Mucosa of descending colon (tissue), 3 donors: Measurements from ENCODE around the gene WDR70. TPM values are rescaled to one million over a fixed set of nuclear protein-coding genes. Genes with fewer than 3 reads are reported as not detected.
"Not testable (repeated sequence)": the region's sequence is repeated elsewhere in the genome, so short reads cannot be mapped to it uniquely, and the experiment has no call there.

Experiments
- ATAC-seq: fragments of 200-7000 bp; cut with Tn5 transposase; one replicate; pipeline ENCODE4 v1.9.1; 2020; ENCODE audit warnings: mild to moderate bottlenecking, moderate library complexity
- DNase-seq, 3 donors: peaks; one replicate each; pipeline ENCODE4 v3.0.0-alpha.2; 2020
- H3K36me3 ChIP-seq: fragments of 200-600 bp; one replicate; pipeline ENCODE4 v1.8.0; 2021; ENCODE audit warnings: low read depth, mild to moderate bottlenecking
- H3K4me1 ChIP-seq: fragments of 200-600 bp; one replicate; pipeline ENCODE4 v1.8.0; 2021; ENCODE audit warnings: low read depth, mild to moderate bottlenecking
- H3K4me3 ChIP-seq: fragments of 200-600 bp; one replicate; pipeline ENCODE4 v1.8.0; 2021; ENCODE audit warnings: mild to moderate bottlenecking
- H3K9me3 ChIP-seq: fragments of 200-600 bp; one replicate; pipeline ENCODE4 v1.8.0; 2021; ENCODE audit warnings: mild to moderate bottlenecking
- intact Hi-C, 2 donors: fragments of 100-400 bp; cut with DNase I in 1 of 2; cut with micrococcal nuclease in 1 of 2; formaldehyde crosslinking; loops; one replicate each; pipeline versions ENCODE4 v1.11.0 to v1.11.1; 2022; cut with DNase I, micrococcal nuclease
- total RNA-seq, 3 donors: library from RNA; stranded (reverse); fragmentation: NEBNext Ultra II Directional in 2 of 3; extraction: Animal tissue kit (Norgen Biotek cat#: 25700) in 2 of 3; gene quantifications; one replicate each; pipeline versions ENCODE4 v1.2.1 to v1.2.4, GENCODE V29; 2021 to 2023
- TF ChIP-seq, protein P1 (sequence below): fragments of 200-600 bp; IDR thresholded peaks from one replicate; pipeline ENCODE4 v1.8.0; 2022; ENCODE audit warnings: antibody characterized with exemption, mild to moderate bottlenecking
- donor health status: DM: no; HTN: no; CAD: no; lungs with moderate emphysema.
- donor health status: DM: no; HTN: no; CAD: no.
- donor health status: DM: no; HTN: yes; CAD: no.

WDR70 gene
- total RNA-seq, 3 donors from 2014 or later = 19.5 to 42.5 (median 38.0) TPM

DNA sequence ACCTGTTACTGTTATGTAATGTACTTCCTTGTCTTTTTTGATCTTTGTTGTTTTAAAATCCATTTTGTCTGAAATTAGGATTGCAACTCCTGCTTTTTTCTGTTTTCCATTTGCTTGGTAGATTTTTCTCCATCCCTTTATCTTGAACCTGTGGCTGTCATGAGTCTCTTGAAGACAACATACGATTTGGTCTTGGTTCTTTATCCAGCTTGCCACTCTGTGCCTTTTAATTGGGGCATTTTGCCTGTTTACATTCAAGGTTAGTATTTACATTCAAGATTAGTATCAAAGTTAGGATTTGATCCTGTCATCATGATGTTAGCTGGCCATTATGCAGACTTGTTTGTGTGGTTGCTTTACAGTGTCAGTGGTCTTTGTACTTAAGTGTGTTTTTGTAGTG lies 304.0 kb downstream of the WDR70 start:
- ATAC-seq (no peak), DNase-seq (no peak)
- H3K4me1 ChIP-seq = no peaks in the 10 kb centered on the region
- intact Hi-C loops = no loop called here
- H3K4me3 ChIP-seq = no peak overlapping the region
- no peaks in the 10 kb centered on the region for H3K36me3 ChIP-seq
- TF ChIP-seq, protein P1, sequence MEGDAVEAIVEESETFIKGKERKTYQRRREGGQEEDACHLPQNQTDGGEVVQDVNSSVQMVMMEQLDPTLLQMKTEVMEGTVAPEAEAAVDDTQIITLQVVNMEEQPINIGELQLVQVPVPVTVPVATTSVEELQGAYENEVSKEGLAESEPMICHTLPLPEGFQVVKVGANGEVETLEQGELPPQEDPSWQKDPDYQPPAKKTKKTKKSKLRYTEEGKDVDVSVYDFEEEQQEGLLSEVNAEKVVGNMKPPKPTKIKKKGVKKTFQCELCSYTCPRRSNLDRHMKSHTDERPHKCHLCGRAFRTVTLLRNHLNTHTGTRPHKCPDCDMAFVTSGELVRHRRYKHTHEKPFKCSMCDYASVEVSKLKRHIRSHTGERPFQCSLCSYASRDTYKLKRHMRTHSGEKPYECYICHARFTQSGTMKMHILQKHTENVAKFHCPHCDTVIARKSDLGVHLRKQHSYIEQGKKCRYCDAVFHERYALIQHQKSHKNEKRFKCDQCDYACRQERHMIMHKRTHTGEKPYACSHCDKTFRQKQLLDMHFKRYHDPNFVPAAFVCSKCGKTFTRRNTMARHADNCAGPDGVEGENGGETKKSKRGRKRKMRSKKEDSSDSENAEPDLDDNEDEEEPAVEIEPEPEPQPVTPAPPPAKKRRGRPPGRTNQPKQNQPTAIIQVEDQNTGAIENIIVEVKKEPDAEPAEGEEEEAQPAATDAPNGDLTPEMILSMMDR = no peak
- no peaks in the 10 kb centered on the region for H3K9me3 ChIP-seq

DNA sequence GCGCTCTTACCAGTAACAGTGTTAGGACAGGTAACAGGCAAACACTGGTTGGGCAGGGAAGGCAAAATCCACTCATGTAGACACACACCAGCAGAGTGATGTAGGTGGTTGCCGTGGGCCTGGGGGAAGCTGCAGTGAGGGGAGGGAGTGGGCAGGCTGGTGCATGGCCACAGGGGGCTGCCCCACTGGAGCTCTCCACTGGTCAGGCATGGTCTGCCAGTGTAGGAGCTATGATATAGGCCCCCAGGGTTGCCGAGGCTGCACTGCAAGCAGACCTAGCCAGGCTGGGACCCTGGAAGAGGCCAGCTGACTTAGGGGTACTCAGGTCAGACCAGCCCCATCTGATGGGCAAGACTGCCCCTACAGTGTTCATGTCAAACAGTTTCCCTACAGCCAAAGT lies 306.1 kb downstream of the WDR70 start:
- H3K4me1 ChIP-seq = no peaks in the 10 kb centered on the region
- TF ChIP-seq, protein P1 = no peak
- no peak for DNase-seq
- H3K9me3 ChIP-seq = no peaks in the 10 kb centered on the region
- H3K36me3 ChIP-seq = no peaks in the 10 kb centered on the region
- H3K4me3 ChIP-seq = no peak overlapping the region
- no peak for ATAC-seq
- intact Hi-C loops = no loop called here

DNA sequence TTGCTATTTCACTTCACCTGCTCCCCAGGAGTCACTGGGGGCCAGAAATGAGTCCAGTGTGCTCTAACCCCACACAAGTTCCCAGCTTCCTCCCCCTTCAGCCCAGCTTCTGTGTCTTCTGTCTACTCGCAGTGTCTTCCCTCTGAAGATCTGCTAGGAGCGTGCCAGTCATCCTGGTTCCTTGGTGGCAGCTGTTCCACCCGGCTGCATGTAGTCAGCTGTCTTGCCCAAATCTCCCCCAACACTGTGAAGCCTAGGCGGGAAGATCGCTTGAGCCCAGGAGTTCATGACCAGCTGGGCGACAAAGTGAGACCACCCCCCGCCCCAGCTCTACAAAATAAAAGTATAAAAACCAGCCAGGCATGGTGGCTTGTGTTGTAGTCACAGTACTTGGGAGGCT lies 306.7 kb downstream of the WDR70 start:
- no peak overlapping the region for H3K4me3 ChIP-seq
- intact Hi-C loops = no loop called here
- no peaks in the 10 kb centered on the region for H3K9me3 ChIP-seq
- ATAC-seq = no peak
- H3K36me3 ChIP-seq = no peaks in the 10 kb centered on the region
- DNase-seq = no peak
- TF ChIP-seq, protein P1 = no peak
- H3K4me1 ChIP-seq = no peaks in the 10 kb centered on the region

DNA sequence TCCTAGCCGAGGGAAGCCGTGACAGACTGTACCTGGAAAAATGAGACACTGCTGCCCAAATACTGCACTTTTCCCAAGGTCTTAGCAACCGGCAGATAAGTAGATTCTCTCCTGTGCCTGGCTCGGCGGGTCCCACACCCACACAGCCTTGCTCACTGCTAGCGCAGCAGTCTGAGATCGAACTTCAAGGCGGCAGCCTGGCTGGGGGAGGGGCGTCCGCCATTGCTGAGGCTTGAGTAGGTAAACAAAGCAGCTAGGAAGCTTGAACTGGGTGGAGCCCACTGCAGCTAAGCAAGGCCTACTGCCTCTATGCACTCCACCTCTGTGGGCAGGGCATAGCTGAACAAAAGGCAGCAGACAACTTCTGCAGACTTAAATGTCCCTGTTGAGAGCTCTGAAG lies 309.8 kb downstream of the WDR70 start:
- ATAC-seq, H3K9me3 ChIP-seq, intact Hi-C loops, DNase-seq, H3K4me1 ChIP-seq, H3K36me3 ChIP-seq, H3K4me3 ChIP-seq: not testable (repeated sequence)

DNA sequence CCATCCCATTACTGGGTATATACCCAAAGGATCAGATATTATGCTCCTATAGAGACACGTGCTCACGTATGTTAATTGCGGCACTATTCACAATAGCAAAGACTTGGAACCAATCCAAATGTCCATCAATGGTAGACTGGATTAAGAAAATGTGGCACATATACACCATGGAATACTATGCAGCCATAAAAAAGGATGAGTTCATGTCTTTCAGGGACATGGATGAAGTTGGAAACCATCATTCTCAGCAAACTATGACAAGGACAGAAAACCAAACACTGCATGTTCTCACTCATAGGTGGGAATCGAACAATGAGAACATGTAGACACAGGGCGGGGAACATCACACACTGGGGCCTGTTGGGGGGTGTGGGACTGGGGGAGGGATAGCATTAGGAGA lies 315.2 kb downstream of the WDR70 start:
- H3K4me3 ChIP-seq, H3K36me3 ChIP-seq, ATAC-seq, DNase-seq, H3K4me1 ChIP-seq, H3K9me3 ChIP-seq, intact Hi-C loops: not testable (repeated sequence)

DNA sequence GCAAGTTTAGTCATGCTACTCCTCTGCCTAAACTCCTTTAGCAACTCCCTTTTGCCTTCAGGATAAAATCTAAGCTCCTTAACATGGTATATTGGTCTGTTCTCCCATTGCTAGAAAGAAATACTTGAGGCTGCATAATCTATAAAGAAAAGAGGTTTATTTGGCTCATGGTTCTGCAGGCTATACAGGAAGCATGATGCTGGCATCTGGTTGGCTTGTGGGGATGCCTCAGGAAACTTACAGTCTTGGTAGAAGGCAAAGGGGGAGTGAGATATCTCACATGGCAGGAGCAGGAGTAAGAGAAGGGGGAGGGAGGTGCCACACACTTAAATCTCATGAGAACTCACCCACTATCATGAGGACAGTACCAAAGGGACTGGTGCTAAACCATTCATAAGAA lies 315.7 kb downstream of the WDR70 start:
- intact Hi-C loops = no loop called here
- no peak for ATAC-seq
- TF ChIP-seq, protein P1 = no peak

DNA sequence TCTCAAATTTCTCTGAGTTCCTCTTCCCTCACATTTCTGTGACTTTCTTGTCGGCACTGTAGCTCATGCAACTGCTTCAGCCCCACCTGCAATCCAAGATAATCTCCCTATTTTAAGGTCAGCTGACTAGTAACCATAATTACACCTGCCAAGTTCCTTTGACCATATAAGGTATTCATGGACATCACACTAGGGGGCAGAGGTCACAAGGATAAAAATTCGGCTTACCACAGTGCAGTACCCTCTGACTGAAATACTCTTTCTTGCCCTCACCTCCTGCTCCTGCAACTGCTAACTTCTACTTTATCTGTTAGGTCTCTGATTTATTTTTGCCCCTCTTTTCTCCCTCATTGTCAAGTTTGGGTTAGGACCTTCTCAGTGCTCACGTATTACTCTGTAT lies 316.5 kb downstream of the WDR70 start:
- intact Hi-C loops = no loop called here
- ATAC-seq (no peak), DNase-seq (no peak)
- H3K9me3 ChIP-seq = no peaks in the 10 kb centered on the region
- no peak overlapping the region for H3K4me3 ChIP-seq
- TF ChIP-seq, protein P1 = no peak
- H3K4me1 ChIP-seq = no peaks in the 10 kb centered on the region
- H3K36me3 ChIP-seq = no peaks in the 10 kb centered on the region

More for the DNA sequence above, 315.7 kb downstream of the WDR70 start:
- DNase-seq = no peak
- Histone ChIP-seq H3K9me3 (no peaks in the 10 kb centered on the region), H3K4me3 (no peak overlapping the region), H3K4me1 (no peaks in the 10 kb centered on the region), H3K36me3 (no peaks in the 10 kb centered on the region)
